CD4-positive, alpha-beta T cell treated with Interleukin-10 for 1 hour (primary cell): Measurements from ENCODE around the gene DUSP2.

Experiments used
- DNase-seq: peaks from one replicate; pipeline ENCODE4 v3.0.0-alpha.2; 2020

The DUSP2 gene

GRCh38 chr2:96113367-96113677 lies 31.9 kb downstream of the DUSP2 start:
- no peak for DNase-seq

- DNase-seq = no peak
These were observed 32.5 kb downstream of the DUSP2 start for GRCh38 chr2:96112501-96113366.

GRCh38 chr2:96111823-96112500 lies 33.3 kb downstream of the DUSP2 start:
- no peak for DNase-seq

GRCh38 chr2:96111257-96111640 lies 34.0 kb downstream of the DUSP2 start:
- no peak for DNase-seq

GRCh38 chr2:96110621-96111256 lies 34.5 kb downstream of the DUSP2 start:
- no peak for DNase-seq

GRCh38 chr2:96109931-96110511 lies 35.2 kb downstream of the DUSP2 start:
- DNase-seq = no peak

- no peak for DNase-seq
These were observed 35.9 kb downstream of the DUSP2 start for GRCh38 chr2:96109361-96109680.

GRCh38 chr2:96108541-96109360 lies 36.5 kb downstream of the DUSP2 start:
- no peak for DNase-seq

GRCh38 chr2:96108151-96108540 lies 37.1 kb downstream of the DUSP2 start:
- no peak for DNase-seq

GRCh38 chr2:96107708-96108065 lies 37.6 kb downstream of the DUSP2 start:
- no peak for DNase-seq

GRCh38 chr2:96106991-96107707 lies 38.1 kb downstream of the DUSP2 start:
- DNase-seq = no peak

GRCh38 chr2:96105994-96106715 lies 39.1 kb downstream of the DUSP2 start:
- DNase-seq = no peak

- no peak for DNase-seq
These were observed 39.9 kb downstream of the DUSP2 start for GRCh38 chr2:96105152-96105915.

- no peak for DNase-seq
These were observed 40.8 kb downstream of the DUSP2 start for GRCh38 chr2:96104487-96104861.

GRCh38 chr2:96103761-96104486 lies 41.3 kb downstream of the DUSP2 start:
- DNase-seq = no peak

- DNase-seq = no peak
These were observed 42.0 kb downstream of the DUSP2 start for GRCh38 chr2:96103187-96103601.

GRCh38 chr2:96102596-96103186 lies 42.5 kb downstream of the DUSP2 start:
- DNase-seq = no peak

- no peak for DNase-seq
These were observed 44.3 kb downstream of the DUSP2 start for GRCh38 chr2:96100893-96101304.
